ENCODE data around the gene PLPP2. TPM values are rescaled to one million over a fixed set of nuclear protein-coding genes. Genes with fewer than 3 reads are reported as not detected.
"Not testable (repeated sequence)": the region's sequence is repeated elsewhere in the genome, so short reads cannot be mapped to it uniquely, and the experiment has no call there.

Gene PLPP2
- total and polyA plus RNA-seq, 2 of the 4 experiments (the other 2 are of a cell fraction), result 2.3 to 4.2 TPM

GRCh38 chr19:252421-253186 lies 38.6 kb downstream of the PLPP2 start:
- BruUV-seq (replicated peaks); H3K4me2 ChIP-seq (ENCODE audit: low read depth, low read length); H3K36me3 ChIP-seq (ENCODE audit: control insufficient read depth, insufficient read depth, low read length); H2AK9ac ChIP-seq (replicated peaks; ENCODE audit: low read depth, low read length, poor library complexity); CTCF ChIA-PET; dilution Hi-C loops (cut with HindIII; ENCODE audit: low sequenced_read_pairs, unreplicated experiment); H3K4me3 ChIP-seq (ENCODE audit: insufficient read depth, low read depth, low read length); H4K8ac ChIP-seq (ENCODE audit: low read depth in 2 of 2, low read length in 2 of 2); H3K23ac ChIP-seq (ENCODE audit: low read depth, low read length); H4K5ac ChIP-seq (ENCODE audit: low read depth, low read length); H2BK20ac ChIP-seq (ENCODE audit: low read depth, low read length); H3K9ac ChIP-seq (ENCODE audit: low read depth, low read length); intact Hi-C loops (cut with micrococcal nuclease); H3K9me1 ChIP-seq (ENCODE audit: insufficient read depth, low read length); H3K9me3 ChIP-seq (ENCODE audit: control insufficient read depth, insufficient read depth, low read length); H4K20me1 ChIP-seq (ENCODE audit: insufficient read depth, low read length); H3K79me1 ChIP-seq (ENCODE audit: low read depth in 1 of 2, low read length in 2 of 2); H3K4me1 ChIP-seq (ENCODE audit: control insufficient read depth, insufficient read depth, low read length); H2BK15ac ChIP-seq (ENCODE audit: low read depth, low read length); DNase-seq; POLR2A ChIA-PET (ENCODE audit: unreplicated experiment); ATAC-seq (ENCODE audit: low read depth); H3K27ac ChIP-seq (ENCODE audit: insufficient read depth, low read length); H2BK120ac ChIP-seq (ENCODE audit: low read depth, low read length); H2AFZ ChIP-seq (replicated peaks; ENCODE audit: low read length, poor library complexity); H2BK5ac ChIP-seq (ENCODE audit: low read depth, low read length, poor library complexity, severe bottlenecking); H2AK5ac ChIP-seq (ENCODE audit: low read depth, low read length); H3K14ac ChIP-seq (replicated peaks; ENCODE audit: low read depth, low read length); H3K56ac ChIP-seq (ENCODE audit: extremely low read depth, insufficient read depth, low read length); H4K91ac ChIP-seq (ENCODE audit: insufficient read depth, low read depth, low read length); H3K4ac ChIP-seq (ENCODE audit: low read depth, low read length); H3K27me3 ChIP-seq (ENCODE audit: control insufficient read depth, insufficient read depth, low read length); H3K18ac ChIP-seq (ENCODE audit: low read depth, low read length); in situ Hi-C loops (cut with MboI; ENCODE audit: low sequenced_read_pairs): not testable (repeated sequence)
- WGBS, 2 experiments (ENCODE audit: extremely low coverage in 2 of 2, insufficient read length in 1 of 2), result no CpG with 5 or more reads among the region's 7 CpGs

Measured in IMR-90 (cell line).